Activated CD8-positive, alpha-beta T cell treated with anti-CD3 and anti-CD28 coated beads, Interleukin-2, amount 10 ng/mL, durations not matched to agents 7 days and 5 days (primary cell): ENCODE results near the gene IGSF21. TPM values are rescaled to one million over a fixed set of nuclear protein-coding genes. Genes with fewer than 3 reads are reported as not detected.
A peak's percentile ranks its signal among the peaks of the same experiment; 100 is the strongest.

Source experiments
- ATAC-seq: fragments of 150-1000 bp; cut with Tn5 transposase; one replicate; pipeline ENCODE4 v1.10.0; 2021; ENCODE audit warnings: moderate library complexity
- CTCF ChIA-PET: fragments of 350-600 bp; sonication (Branson Sonifier 250); formaldehyde crosslinking; loops from one replicate; lab custom pipeline; 2021; ENCODE audit warnings: antibody characterized with exemption; lab: Charles Lee
- POLR2A ChIA-PET: fragments of 350-600 bp; sonication (Branson Sonifier 250); formaldehyde crosslinking; loops from one replicate; lab custom pipeline; 2021; ENCODE audit warnings: antibody characterized with exemption; lab: Charles Lee
- DNase-seq: peaks from one replicate; pipeline ENCODE4 v3.0.0-alpha.2; 2020
- H3K27ac Mint-ChIP-seq: one replicate; pipeline ENCODE4 v1.8.0; 2021; ENCODE audit warnings: mild to moderate bottlenecking, mixed read lengths
- H3K27me3 Mint-ChIP-seq: one replicate; pipeline ENCODE4 v1.8.0; 2021; ENCODE audit warnings: low read depth, mixed read lengths
- H3K36me3 Mint-ChIP-seq: one replicate; pipeline ENCODE4 v1.8.0; 2021; ENCODE audit warnings: low read depth, mixed read lengths
- H3K4me1 Mint-ChIP-seq: one replicate; pipeline ENCODE4 v1.8.0; 2021; ENCODE audit warnings: low read depth, mixed read lengths
- H3K4me3 Mint-ChIP-seq: one replicate; pipeline ENCODE4 v1.8.0; 2021; ENCODE audit warnings: mild to moderate bottlenecking, mixed read lengths
- H3K9me3 Mint-ChIP-seq: one replicate; pipeline ENCODE4 v1.8.0; 2022; ENCODE audit warnings: mixed read lengths; ENCODE audit not compliant: insufficient read depth
- total RNA-seq, 2 experiments: library from RNA; stranded (reverse); gene quantifications; one replicate each; pipeline ENCODE4 v1.2.3, GENCODE V29; 2021

IGSF21 gene
- total RNA-seq, 2 experiments from 2014 or later = not detected

DNA sequence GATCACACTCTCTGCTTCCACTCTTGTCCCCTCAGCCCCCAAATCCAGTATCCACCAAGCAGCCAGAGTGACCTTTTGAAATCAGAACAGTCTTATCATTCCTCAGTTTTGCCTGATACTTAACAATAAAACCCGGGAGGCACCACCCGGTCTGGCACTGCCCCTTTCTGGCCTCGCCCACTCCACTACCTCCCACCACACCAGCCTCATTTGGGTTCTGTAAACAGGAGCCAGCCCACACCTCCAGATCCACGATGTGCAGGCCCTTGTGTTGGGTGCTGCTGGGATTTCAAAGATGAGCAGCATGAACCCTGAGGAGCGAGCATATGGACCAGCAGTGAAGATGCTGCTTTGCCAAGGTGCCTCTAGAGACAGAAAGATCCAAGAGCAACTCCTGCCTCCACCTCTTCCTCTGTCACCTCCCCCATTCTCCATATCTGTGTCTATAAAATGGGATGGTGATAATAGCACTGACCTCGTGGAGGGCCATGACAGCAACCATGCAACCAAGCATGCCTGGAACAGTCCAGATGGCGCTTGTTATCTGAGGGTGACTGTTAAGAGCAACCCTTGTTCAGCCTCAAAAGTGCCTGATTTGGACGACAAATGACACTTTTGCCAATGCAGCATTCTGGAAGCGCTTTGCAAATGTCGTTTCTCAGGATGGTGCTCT is 136.0 kb downstream of the IGSF21 start:
- ATAC-seq = no peak
- no peaks in the 10 kb centered on the region for H3K9me3 Mint-ChIP-seq
- no peaks in the 10 kb centered on the region for H3K4me1 Mint-ChIP-seq
- H3K36me3 Mint-ChIP-seq = no peaks in the 10 kb centered on the region
- ChIA-PET POLR2A (no interaction called here), CTCF (no interaction called here)
- DNase-seq = no peak
- no peaks in the 10 kb centered on the region for H3K27me3 Mint-ChIP-seq
- no peak overlapping the region for H3K27ac Mint-ChIP-seq
- no peak overlapping the region for H3K4me3 Mint-ChIP-seq

DNA sequence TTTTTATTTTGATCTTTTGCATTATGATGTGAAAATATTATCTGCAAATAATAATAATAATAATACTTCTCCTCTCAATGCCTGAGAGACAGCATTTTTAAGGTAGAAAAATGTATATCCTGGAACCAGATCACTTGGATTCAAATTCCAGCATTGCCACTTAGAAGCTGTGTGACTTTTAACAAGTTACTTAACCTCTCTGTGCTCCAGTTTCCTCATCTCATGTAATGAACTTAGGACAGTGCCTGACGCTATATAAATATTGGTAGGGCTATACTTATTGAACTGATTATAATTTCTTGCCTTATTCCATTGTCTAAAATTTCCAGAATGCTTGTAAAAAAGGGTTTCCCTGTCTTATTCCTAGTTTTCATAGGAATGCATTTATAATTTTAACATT is 137.2 kb downstream of the IGSF21 start:
- H3K27me3 Mint-ChIP-seq = no peaks in the 10 kb centered on the region
- H3K4me3 Mint-ChIP-seq = no peak overlapping the region
- H3K9me3 Mint-ChIP-seq = no peaks in the 10 kb centered on the region
- ChIA-PET POLR2A (no interaction called here), CTCF (interaction anchor here (0.8 kb wide), 1 partner anchor 10 kb away, joined by 3 read pairs; no protein-coding TSS in a partner anchor)
- DNase-seq = no peak
- H3K4me1 Mint-ChIP-seq = no peaks in the 10 kb centered on the region
- no peak for ATAC-seq
- no peak overlapping the region for H3K27ac Mint-ChIP-seq
- no peaks in the 10 kb centered on the region for H3K36me3 Mint-ChIP-seq

DNA sequence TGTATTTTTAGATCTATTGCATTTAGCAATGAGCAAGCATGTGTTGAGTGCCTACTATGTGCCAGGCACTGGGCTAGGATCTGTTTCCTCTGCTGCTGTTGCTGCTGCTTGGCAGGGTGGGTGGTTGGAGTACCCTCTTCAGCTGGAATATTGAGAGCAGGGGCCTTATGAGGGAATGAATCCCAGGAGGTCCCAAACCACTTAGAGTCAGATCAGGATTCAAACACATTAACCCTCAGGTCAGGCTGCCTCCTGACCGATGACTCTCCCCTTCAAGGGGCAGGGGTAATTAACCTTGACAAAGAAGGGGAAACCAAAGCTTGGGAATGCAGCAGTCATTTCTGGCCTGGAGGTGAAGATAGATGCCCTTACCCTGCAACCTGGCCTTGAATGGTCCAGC is 138.0 kb downstream of the IGSF21 start:
- H3K36me3 Mint-ChIP-seq = no peaks in the 10 kb centered on the region
- ATAC-seq (no peak), DNase-seq (no peak)
- ChIA-PET CTCF (interaction anchor here (0.8 kb wide), 1 partner anchor 11 kb away, joined by 3 read pairs; no protein-coding TSS in a partner anchor), POLR2A (no interaction called here)
- no peak overlapping the region for H3K27ac Mint-ChIP-seq
- H3K4me3 Mint-ChIP-seq = no peak overlapping the region
- H3K4me1 Mint-ChIP-seq = no peaks in the 10 kb centered on the region
- no peaks in the 10 kb centered on the region for H3K9me3 Mint-ChIP-seq
- no peaks in the 10 kb centered on the region for H3K27me3 Mint-ChIP-seq

DNA sequence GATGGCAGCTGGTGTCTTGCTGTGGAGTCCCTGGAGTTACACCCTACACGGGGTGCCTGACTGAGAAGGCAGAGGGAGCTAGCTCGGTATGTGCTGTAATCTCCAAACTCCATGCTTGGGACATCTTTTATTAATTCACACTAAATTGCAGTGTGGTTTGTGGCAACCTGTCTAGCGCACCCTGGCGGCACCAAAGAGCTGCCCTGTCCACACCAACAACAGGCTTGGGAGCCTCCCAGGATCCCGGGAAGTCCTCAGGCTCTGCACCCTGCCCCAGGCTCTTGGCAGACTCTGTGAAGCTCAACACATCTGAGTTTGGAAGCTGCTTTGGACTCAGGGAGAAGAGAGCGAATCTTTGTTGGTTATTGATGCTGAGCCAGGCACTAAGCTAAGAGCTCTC is 138.9 kb downstream of the IGSF21 start:
- no peak for ATAC-seq
- Mint-ChIP-seq H3K36me3 (no peaks in the 10 kb centered on the region), H3K27ac (no peak overlapping the region), H3K9me3 (no peaks in the 10 kb centered on the region), H3K4me1 (no peaks in the 10 kb centered on the region), H3K4me3 (no peak overlapping the region), H3K27me3 (no peaks in the 10 kb centered on the region)
- POLR2A ChIA-PET = no interaction called here
- no peak for DNase-seq
- CTCF ChIA-PET = interaction anchor here (0.6 to 1.3 kb wide), 2 partner anchors 12 to 865 kb away, joined by 3 to 5 read pairs; no protein-coding TSS in a partner anchor

DNA sequence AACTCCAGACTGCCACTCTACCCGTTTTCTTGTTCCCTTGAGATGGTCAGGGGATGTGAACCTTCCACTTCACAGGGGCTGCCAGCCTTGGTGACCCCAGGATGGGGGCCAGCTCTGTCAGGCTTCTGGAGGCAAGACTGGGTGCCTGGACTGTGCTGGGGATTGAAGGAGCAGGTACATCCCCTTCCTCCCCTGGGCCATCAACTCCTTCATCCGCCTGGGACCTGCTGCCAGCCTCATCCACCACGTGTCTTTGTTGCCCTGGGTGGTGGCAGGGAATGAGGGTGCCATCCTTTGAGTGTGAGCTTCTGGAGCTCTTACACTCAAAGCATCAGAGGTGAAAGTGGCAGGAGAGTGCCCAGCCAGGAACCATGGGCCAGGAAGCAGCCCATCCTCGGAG is 139.6 kb downstream of the IGSF21 start:
- CTCF ChIA-PET = interaction anchor here (1.3 kb wide), 1 partner anchor 12 kb away, joined by 5 read pairs; no protein-coding TSS in a partner anchor

DNA sequence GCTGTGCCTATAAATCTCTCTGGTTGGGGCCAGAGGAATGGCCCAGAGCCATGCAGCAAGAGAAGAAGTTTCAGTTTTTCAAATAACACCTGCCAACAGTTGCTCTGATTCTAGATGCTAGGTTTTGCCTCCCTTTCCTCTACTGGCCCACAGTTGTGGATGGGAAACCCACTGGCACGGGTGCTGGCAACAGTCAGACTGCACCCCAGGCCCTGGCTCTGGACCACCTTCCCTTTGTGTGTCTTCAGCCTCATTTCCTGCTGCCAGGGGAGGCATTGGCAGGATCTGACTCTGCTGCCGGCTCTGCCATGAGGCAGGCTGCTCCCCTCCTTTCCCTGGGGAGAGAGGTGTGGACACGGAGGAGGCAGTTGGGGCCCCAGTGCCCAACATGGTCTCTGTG is 142.0 kb downstream of the IGSF21 start:
- Mint-ChIP-seq H3K9me3 (no peaks in the 10 kb centered on the region), H3K27ac (no peak overlapping the region), H3K27me3 (no peaks in the 10 kb centered on the region), H3K36me3 (no peaks in the 10 kb centered on the region), H3K4me3 (no peak overlapping the region), H3K4me1 (no peaks in the 10 kb centered on the region)
- ATAC-seq (no peak), DNase-seq (no peak)
- POLR2A ChIA-PET = no interaction called here
- CTCF ChIA-PET = no interaction called here

More for the DNA sequence above, 139.6 kb downstream of the IGSF21 start:
- Mint-ChIP-seq H3K4me3 (no peak overlapping the region), H3K27me3 (no peaks in the 10 kb centered on the region), H3K4me1 (no peaks in the 10 kb centered on the region), H3K36me3 (no peaks in the 10 kb centered on the region), H3K27ac (no peak overlapping the region), H3K9me3 (no peaks in the 10 kb centered on the region)
- ATAC-seq (no peak), DNase-seq (no peak)
- POLR2A ChIA-PET = no interaction called here

DNA sequence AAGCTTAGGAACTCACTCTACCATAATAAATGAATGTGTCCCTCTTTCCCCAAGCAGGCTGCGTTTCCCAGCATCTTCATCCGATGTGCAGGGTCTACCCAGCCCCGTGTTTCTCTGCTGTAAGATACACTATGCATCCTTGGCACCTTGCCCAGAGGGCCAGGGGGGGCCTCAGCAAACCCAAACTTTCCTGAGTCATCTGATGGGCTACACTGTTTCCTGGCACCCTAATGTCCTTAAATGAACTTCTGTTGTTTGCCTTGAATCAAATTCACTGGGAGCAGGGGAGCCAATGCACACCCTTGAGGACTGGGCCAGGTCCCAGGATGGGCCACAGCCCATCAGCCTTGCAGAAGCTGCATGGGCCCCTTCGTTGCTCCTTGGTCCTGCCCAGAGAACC is 145.5 kb downstream of the IGSF21 start:
- no peaks in the 10 kb centered on the region for H3K36me3 Mint-ChIP-seq
- ATAC-seq (no peak), DNase-seq (no peak)
- H3K27me3 Mint-ChIP-seq = no peaks in the 10 kb centered on the region
- CTCF ChIA-PET = no interaction called here
- H3K27ac Mint-ChIP-seq = no peak overlapping the region
- no peak overlapping the region for H3K4me3 Mint-ChIP-seq
- POLR2A ChIA-PET = no interaction called here
- no peaks in the 10 kb centered on the region for H3K9me3 Mint-ChIP-seq
- H3K4me1 Mint-ChIP-seq = no peaks in the 10 kb centered on the region

DNA sequence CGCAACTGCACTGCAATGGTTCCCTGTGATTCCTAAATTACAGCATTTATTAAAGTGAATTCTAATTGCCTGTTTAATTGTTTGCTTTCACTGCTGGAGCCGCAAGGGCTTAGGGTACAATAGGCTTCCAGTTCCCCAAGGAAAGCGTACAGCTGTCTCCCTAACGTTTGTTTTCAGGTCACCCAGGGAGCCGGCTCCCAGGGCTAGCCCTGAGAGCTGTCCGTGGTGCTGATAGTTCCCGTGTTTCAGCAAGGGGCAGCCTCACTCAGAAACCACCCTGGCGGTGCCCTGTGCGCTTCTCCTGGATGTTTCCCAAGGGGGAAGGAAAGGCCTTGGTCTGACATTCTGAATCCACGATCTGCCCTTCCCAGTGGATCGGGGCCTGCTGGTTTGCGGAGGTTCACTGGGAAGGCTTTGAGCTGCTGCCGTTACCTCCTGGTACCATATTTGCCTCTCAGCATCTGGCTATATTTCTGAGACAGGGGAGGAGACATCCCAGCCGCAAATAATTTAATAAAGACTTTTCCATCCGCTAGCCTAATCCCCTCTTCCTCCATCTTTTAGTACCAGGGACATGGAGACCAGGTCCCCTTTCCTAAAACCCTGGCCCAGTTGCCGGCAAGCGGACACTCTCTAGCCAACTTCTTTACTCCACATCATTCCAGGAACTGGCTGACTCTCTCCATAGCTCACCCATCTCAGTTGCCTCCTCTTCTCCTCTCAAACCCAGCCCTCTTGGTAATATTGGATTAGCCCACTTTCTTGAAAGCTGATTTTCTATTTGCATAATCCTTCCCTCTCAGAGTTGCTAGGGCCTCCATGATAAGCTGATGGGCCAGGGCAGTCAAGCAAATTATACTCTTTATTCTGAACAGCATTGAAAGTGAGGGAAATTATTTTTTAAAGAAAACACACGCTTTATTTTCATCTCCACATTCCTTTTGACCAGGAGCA is 149.0 kb downstream of the IGSF21 start:
- POLR2A ChIA-PET = no interaction called here
- H3K4me3 Mint-ChIP-seq = no peak overlapping the region
- CTCF ChIA-PET = no interaction called here
- H3K27ac Mint-ChIP-seq = no peak overlapping the region
- ATAC-seq = no peak
- no peaks in the 10 kb centered on the region for H3K27me3 Mint-ChIP-seq
- no peaks in the 10 kb centered on the region for H3K9me3 Mint-ChIP-seq
- peak; percentile 55 for DNase-seq
- no peaks in the 10 kb centered on the region for H3K4me1 Mint-ChIP-seq
- no peaks in the 10 kb centered on the region for H3K36me3 Mint-ChIP-seq

DNA sequence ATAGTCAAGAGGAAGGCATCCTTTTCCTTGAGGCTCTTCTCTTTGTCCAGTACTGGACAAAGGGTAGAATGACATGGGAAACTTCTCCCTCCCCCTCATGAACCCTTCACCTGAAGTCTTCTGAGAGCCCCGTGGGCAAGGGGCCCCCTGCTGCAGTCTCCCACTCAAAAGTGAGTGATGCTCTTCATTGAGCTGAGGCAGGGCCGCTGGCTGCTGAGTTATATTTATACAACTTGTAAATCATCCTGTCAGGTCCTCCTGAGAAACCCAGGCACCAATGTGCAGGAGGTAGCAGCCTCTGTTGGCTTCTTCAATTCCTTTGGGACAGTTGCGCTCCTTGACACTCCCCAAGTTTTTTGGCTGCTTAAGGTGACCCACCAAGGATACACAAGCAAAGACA is 150.2 kb downstream of the IGSF21 start:
- Mint-ChIP-seq H3K9me3 (no peaks in the 10 kb centered on the region), H3K36me3 (no peaks in the 10 kb centered on the region), H3K4me1 (no peaks in the 10 kb centered on the region), H3K27ac (no peak overlapping the region), H3K27me3 (no peaks in the 10 kb centered on the region), H3K4me3 (no peak overlapping the region)
- POLR2A ChIA-PET = no interaction called here
- no peak for ATAC-seq
- DNase-seq = no peak
- CTCF ChIA-PET = no interaction called here

DNA sequence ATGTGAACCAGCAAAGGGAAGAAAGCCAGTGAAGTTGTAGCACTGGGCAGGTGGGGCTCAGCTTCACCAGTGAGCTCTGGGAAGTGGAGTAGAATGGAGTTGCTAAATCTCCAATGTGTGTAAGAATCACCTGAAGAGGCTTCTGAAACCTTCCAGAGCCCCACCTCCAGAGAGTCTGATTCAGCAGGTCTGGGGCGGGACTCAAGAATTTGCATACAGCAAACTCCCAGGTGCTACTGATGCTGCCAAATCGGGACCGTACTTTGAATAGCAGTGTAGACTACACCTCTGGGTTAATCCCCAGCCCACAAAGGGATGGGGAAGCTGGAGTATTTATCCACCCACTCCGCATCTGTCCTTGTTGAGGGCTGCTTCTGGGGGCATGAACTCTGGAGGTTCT is 154.3 kb downstream of the IGSF21 start:
- Mint-ChIP-seq H3K27ac (no peak overlapping the region), H3K9me3 (no peaks in the 10 kb centered on the region), H3K36me3 (no peaks in the 10 kb centered on the region), H3K4me3 (no peak overlapping the region), H3K27me3 (no peaks in the 10 kb centered on the region), H3K4me1 (no peaks in the 10 kb centered on the region)
- DNase-seq (no peak), ATAC-seq (no peak)
- ChIA-PET CTCF (no interaction called here), POLR2A (no interaction called here)

DNA sequence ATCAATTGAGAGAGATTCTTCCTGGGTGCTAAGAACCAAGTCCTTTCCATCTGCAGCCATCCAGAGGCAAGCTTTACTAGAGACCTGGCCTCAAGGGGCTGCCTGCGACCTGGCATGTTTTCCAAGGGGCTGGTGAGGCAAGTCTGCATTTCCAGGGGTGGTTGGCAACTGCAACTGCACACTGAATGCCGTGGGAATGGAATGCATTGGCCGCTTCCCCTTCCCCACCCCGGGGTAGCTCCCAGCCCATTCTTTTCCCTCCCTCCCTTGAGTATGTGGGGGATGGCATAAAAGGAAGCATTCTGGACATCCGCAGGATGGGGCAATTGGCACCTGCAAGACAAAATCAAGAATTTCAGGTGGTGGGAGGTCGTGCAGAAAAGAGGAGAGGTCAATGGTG is 155.1 kb downstream of the IGSF21 start:
- CTCF ChIA-PET = no interaction called here

DNA sequence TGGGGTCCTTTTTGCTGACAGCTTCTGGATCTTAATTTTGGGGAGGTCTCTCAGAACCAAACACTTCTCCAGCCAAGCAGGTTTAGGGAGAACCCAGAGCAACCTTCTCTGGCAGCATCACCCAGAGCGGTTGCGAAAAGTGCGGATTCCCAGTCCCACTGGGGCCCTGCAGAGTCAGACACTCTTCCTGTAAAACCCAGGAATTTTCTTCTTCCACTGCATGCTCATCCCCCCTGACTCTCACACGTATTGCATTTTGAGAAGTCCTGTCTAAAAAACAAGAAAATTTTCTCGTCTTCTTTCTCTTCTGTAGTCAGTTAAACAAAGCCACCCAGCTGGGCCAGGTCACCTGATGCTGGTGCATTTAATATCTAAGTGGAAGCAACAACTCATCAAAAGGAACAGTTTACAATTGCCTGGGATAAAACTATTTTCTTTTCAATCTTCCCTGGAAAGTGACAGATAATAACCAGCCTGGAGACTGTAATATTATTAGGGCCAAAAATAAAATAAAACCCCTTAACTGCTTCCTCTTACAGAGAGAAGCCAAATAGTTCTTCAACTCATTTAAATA is 156.0 kb downstream of the IGSF21 start:
- H3K4me3 Mint-ChIP-seq = no peak overlapping the region
- CTCF ChIA-PET = no interaction called here
- POLR2A ChIA-PET = no interaction called here
- no peaks in the 10 kb centered on the region for H3K4me1 Mint-ChIP-seq
- H3K36me3 Mint-ChIP-seq = no peaks in the 10 kb centered on the region
- no peaks in the 10 kb centered on the region for H3K27me3 Mint-ChIP-seq
- no peak overlapping the region for H3K27ac Mint-ChIP-seq
- H3K9me3 Mint-ChIP-seq = no peaks in the 10 kb centered on the region
- no peak for DNase-seq
- ATAC-seq = no peak

More for the DNA sequence above, 155.1 kb downstream of the IGSF21 start:
- DNase-seq = no peak
- H3K4me3 Mint-ChIP-seq = no peak overlapping the region
- ATAC-seq = no peak
- no peaks in the 10 kb centered on the region for H3K36me3 Mint-ChIP-seq
- H3K4me1 Mint-ChIP-seq = no peaks in the 10 kb centered on the region
- no peak overlapping the region for H3K27ac Mint-ChIP-seq
- H3K9me3 Mint-ChIP-seq = no peaks in the 10 kb centered on the region
- POLR2A ChIA-PET = no interaction called here
- no peaks in the 10 kb centered on the region for H3K27me3 Mint-ChIP-seq
